SK-N-SH (cell line): ENCODE measurements around the gene CALN1. TPM values are rescaled to one million over a fixed set of nuclear protein-coding genes. Genes with fewer than 3 reads are reported as not detected.

Source experiments
- CTCF ChIA-PET: fragments of 300-600, 350-600 bp; formaldehyde crosslinking; extraction: SDS; loops from one replicate; lab custom pipeline; 2021; lab: Yijun Ruan, JAX
- POLR2A ChIA-PET: fragments of 350-600 bp; sonication (Branson Sonifier 250); formaldehyde crosslinking; extraction: SDS; loops from one replicate; lab custom pipeline; 2020; ENCODE audit warnings: antibody characterized with exemption, inconsistent platforms; lab: Yijun Ruan, JAX
- DNase-seq: peaks from one replicate; pipeline ENCODE4 v3.0.0; 2012
- H2AFZ ChIP-seq: fragments of 200-600 bp; sonication (generic); 2 replicates; pipeline ENCODE4 v1.8.1; 2016; ENCODE audit warnings: antibody characterized with exemption, mild to moderate bottlenecking, low read depth
- H3F3A ChIP-seq: fragments of 200-600 bp; sonication (generic); replicated peaks from 2 replicates; pipeline ENCODE3; 2016; ENCODE audit warnings: antibody characterized with exemption, mild to moderate bottlenecking; ENCODE audit not compliant: insufficient read depth
- H3K27ac ChIP-seq, 2 experiments: fragments of 200-500 bp in 1 of 2; fragments of 200-600 bp in 1 of 2; sonication (Bioruptor generic) in 1 of 2; sonication (generic), shearing (Covaris generic) in 1 of 2; 2 replicates each; pipeline versions ENCODE4 v1.5.1 to v1.6.1; 2014 to 2016; ENCODE audit warnings: low read depth in 2 of 2, inconsistent platforms in 1 of 2, low read length in 1 of 2, mild to moderate bottlenecking in 1 of 2, mixed read lengths in 1 of 2
- H3K27me3 ChIP-seq: fragments of 200-600 bp; sonication (generic), shearing (Covaris generic); 2 replicates; pipeline ENCODE4 v1.6.1; 2016; ENCODE audit warnings: mixed run types; ENCODE audit not compliant: insufficient read depth
- H3K36me3 ChIP-seq, 2 experiments: fragments of 200-500 bp in 1 of 2; fragments of 200-600 bp in 1 of 2; sonication (Bioruptor generic) in 1 of 2; sonication (generic) in 1 of 2; replicated peaks in 1 of 2; 2 replicates each; pipeline versions ENCODE3 to v1.5.1; 2014 to 2016; ENCODE audit warnings: low read length in 1 of 2, mild to moderate bottlenecking in 1 of 2; ENCODE audit not compliant: insufficient read depth in 2 of 2, control insufficient read depth in 1 of 2
- H3K4me1 ChIP-seq, 2 experiments: fragments of 200-500 bp in 1 of 2; fragments of 200-600 bp in 1 of 2; sonication (Bioruptor generic) in 1 of 2; sonication (generic), shearing (Covaris generic) in 1 of 2; 2 replicates each; pipeline versions ENCODE4 v1.5.1 to v1.6.1; 2014 to 2016; ENCODE audit warnings: low read depth in 1 of 2, low read length in 1 of 2, mixed run types in 1 of 2; ENCODE audit not compliant: insufficient read depth in 2 of 2, control insufficient read depth in 1 of 2
- H3K4me2 ChIP-seq: fragments of 200-600 bp; sonication (generic), shearing (Covaris generic); 2 replicates; pipeline ENCODE4 v1.6.1; 2017; ENCODE audit warnings: mixed run types
- H3K4me3 ChIP-seq, 2 experiments: fragments of 200-500 bp in 1 of 2; fragments of 200-600 bp in 1 of 2; sonication (Bioruptor generic) in 1 of 2; sonication (generic), shearing (Covaris generic) in 1 of 2; 2 replicates each; pipeline versions ENCODE4 v1.5.1 to v1.8.1; 2014 to 2016; ENCODE audit warnings: low read depth in 2 of 2, inconsistent platforms in 1 of 2, low read length in 1 of 2, mild to moderate bottlenecking in 1 of 2, mixed read lengths in 1 of 2, moderate library complexity in 1 of 2
- H3K79me2 ChIP-seq: fragments of 200-600 bp; sonication (generic); 2 replicates; pipeline ENCODE4 v1.8.1; 2017; ENCODE audit warnings: mild to moderate bottlenecking; ENCODE audit not compliant: insufficient read depth
- H3K9ac ChIP-seq: fragments of 200-600 bp; sonication (generic); 2 replicates; pipeline ENCODE4 v1.6.1; 2017; ENCODE audit warnings: mixed run types
- H3K9me2 ChIP-seq: fragments of 200-600 bp; sonication (generic); 2 replicates; pipeline ENCODE4 v1.6.1; 2017; ENCODE audit warnings: mixed run types
- H3K9me3 ChIP-seq: fragments of 200-600 bp; sonication (generic); 2 replicates; pipeline ENCODE4 v1.6.1; 2017; ENCODE audit warnings: mixed run types, mild to moderate bottlenecking, moderate library complexity
- H4K20me1 ChIP-seq: fragments of 200-600 bp; sonication (generic); 2 replicates; pipeline ENCODE4 v1.6.1; 2017; ENCODE audit warnings: mild to moderate bottlenecking, mixed run types; ENCODE audit not compliant: insufficient read depth
- CHD2 ChIP-seq: fragments of 150-350 bp; IDR thresholded peaks from 2 replicates; pipeline ENCODE4 v1.6.1; 2018; ENCODE audit warnings: low read length; ENCODE audit not compliant: partially characterized antibody
- ELF1 ChIP-seq: IDR thresholded peaks from 2 replicates; pipeline ENCODE4 v1.4.0; 2012
- EP300 ChIP-seq, 2 experiments: IDR thresholded peaks; 2 replicates each; pipeline versions ENCODE4 v1.4.0 to v1.6.1; 2012; ENCODE audit warnings: borderline replicate concordance in 1 of 2, low read depth in 1 of 2, low read length in 1 of 2
- EZH2phosphoT487 ChIP-seq: fragments of 200-600 bp; sonication (generic); IDR thresholded peaks from 2 replicates; pipeline ENCODE4 v1.6.1; 2017; ENCODE audit warnings: low read depth, mixed run types, mild to moderate bottlenecking, antibody characterized with exemption, moderate library complexity, borderline replicate concordance
- FOSL2 ChIP-seq: IDR thresholded peaks from 2 replicates; pipeline ENCODE4 v1.4.0; 2012; ENCODE audit warnings: low read depth, mild to moderate bottlenecking, moderate library complexity, borderline replicate concordance
- GATA2 ChIP-seq: sonication (generic); formaldehyde crosslinking; IDR thresholded peaks from 2 replicates; pipeline ENCODE4 v1.5.0; 2020; ENCODE audit warnings: mild to moderate bottlenecking, missing genetic modification reagents
- IRF3 ChIP-seq: fragments of 150-350 bp; IDR thresholded peaks from 2 replicates; pipeline ENCODE4 v1.6.1; 2016; ENCODE audit warnings: mild to moderate bottlenecking, low read depth, low read length
- JUND ChIP-seq: IDR thresholded peaks from 2 replicates; pipeline ENCODE4 v1.4.0; 2012
- MEF2A ChIP-seq: IDR thresholded peaks from 2 replicates; pipeline ENCODE4 v1.4.0; 2012; ENCODE audit warnings: low read depth, borderline replicate concordance
- MXI1 ChIP-seq: IDR thresholded peaks from 2 replicates; pipeline ENCODE4 v1.6.1; 2012; ENCODE audit warnings: mild to moderate bottlenecking, low read depth, low read length, improper control_type of control experiment
- NFIC ChIP-seq: IDR thresholded peaks from 2 replicates; pipeline ENCODE4 v1.4.0; 2012; ENCODE audit warnings: borderline replicate concordance
- NRF1 ChIP-seq: IDR thresholded peaks from 2 replicates; pipeline ENCODE4 v1.6.1; 2012; ENCODE audit warnings: low read depth, mild to moderate bottlenecking, low read length
- POLR2AphosphoS5 ChIP-seq: IDR thresholded peaks from 2 replicates; pipeline ENCODE4 v1.6.1; 2012; ENCODE audit warnings: low read depth, low read length
- RCOR1 ChIP-seq: fragments of 150-350 bp; IDR thresholded peaks from 2 replicates; pipeline ENCODE4 v1.6.1; 2017; ENCODE audit warnings: antibody characterized with exemption, low read length
- RFX5 ChIP-seq: IDR thresholded peaks from 2 replicates; pipeline ENCODE4 v1.6.1; 2012; ENCODE audit warnings: mild to moderate bottlenecking, improper control_type of control experiment, low read length
- RXRA ChIP-seq: IDR thresholded peaks from 2 replicates; pipeline ENCODE4 v1.4.0; 2012; ENCODE audit warnings: low read depth, mild to moderate bottlenecking, borderline replicate concordance
- SMC3 ChIP-seq: IDR thresholded peaks from 2 replicates; pipeline ENCODE4 v1.6.1; 2012; ENCODE audit warnings: low read depth, low read length, improper control_type of control experiment
- TAF1 ChIP-seq: IDR thresholded peaks from 2 replicates; pipeline ENCODE4 v1.6.1; 2012; ENCODE audit warnings: low read depth, mild to moderate bottlenecking, low read length, moderate library complexity, borderline replicate concordance
- TCF12 ChIP-seq: IDR thresholded peaks from 2 replicates; pipeline ENCODE4 v1.4.0; 2012
- TEAD4 ChIP-seq: IDR thresholded peaks from 2 replicates; pipeline ENCODE4 v1.4.0; 2012; ENCODE audit warnings: mild to moderate bottlenecking, borderline replicate concordance; ENCODE audit not compliant: insufficient read depth
- USF2 ChIP-seq: fragments of 150-350 bp; IDR thresholded peaks from 2 replicates; pipeline ENCODE4 v1.6.1; 2017; ENCODE audit warnings: antibody characterized with exemption, low read length, low read depth, borderline replicate concordance
- WGBS: methylation state at CpG from one replicate; pipeline ENCODE4 v1.1.6; 2017; ENCODE audit warnings: low lambda C conversion rate; 5-methylcytosine and 5-hydroxymethylcytosine counted together
- polyA plus RNA-seq, 3 experiments: library from polyadenylated mRNA; depleted of rRNA; stranded (reverse); fragments of >200 nt; gene quantifications; 2 replicates each; pipeline ENCODE4 v1.2.3, GENCODE V29; 2012
- TF ChIP-seq, protein P1 (sequence below): IDR thresholded peaks from 2 replicates; pipeline ENCODE4; 2012

Gene CALN1
- polyA plus RNA-seq, 1 of the 3 experiments (the other 2 are of a cell fraction): not detected

DNA sequence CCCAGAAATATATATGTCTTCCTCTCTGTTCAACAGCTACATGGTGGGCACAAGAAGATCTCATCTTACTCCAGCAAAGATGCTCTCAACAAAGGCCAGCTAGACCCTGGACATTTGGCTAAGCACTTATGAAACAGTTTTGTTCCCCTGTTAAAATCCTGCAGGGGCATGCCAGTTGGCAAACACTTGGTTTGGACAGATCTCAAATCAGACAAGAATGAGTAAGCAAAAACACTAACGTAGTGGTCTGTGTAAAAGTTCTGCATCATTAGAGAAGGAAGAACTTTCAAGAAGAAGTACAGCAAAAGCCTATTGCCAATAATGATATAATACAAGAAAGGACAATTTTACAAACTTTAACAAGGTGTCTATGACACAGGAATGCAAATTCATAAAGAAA is 125.6 kb downstream of the CALN1 start:
- no peak for DNase-seq
- no peaks in the 10 kb centered on the region for H3K36me3 ChIP-seq
- no peak overlapping the region for H3K4me3 ChIP-seq
- no peak overlapping the region for H3K4me2 ChIP-seq
- ChIA-PET POLR2A (no interaction called here), CTCF (interaction anchor here (0.6 kb wide), 1 partner anchor 25 kb away, joined by 3 read pairs; no protein-coding TSS in a partner anchor)
- 5% methylated on average over 1 of the region's 1 CpG for WGBS
- H3F3A ChIP-seq: no peaks in the 10 kb centered on the region
- no peak overlapping the region for H3K27ac ChIP-seq
- H3K9me3 ChIP-seq: no peaks in the 10 kb centered on the region
- H3K9ac ChIP-seq: no peak overlapping the region
- no peak overlapping the region for H2AFZ ChIP-seq
- H3K27me3 ChIP-seq: no peaks in the 10 kb centered on the region
- no peak for TF ChIP-seq NRF1
- no peak for TF ChIP-seq FOSL2
- no peak for TF ChIP-seq RCOR1
- TF ChIP-seq POLR2AphosphoS5: no peak
- TF ChIP-seq IRF3: no peak
- no peak for TF ChIP-seq ELF1
- TF ChIP-seq MXI1: no peak
- TF ChIP-seq SMC3: no peak
- no peak for TF ChIP-seq RXRA
- TF ChIP-seq MEF2A: no peak
- TF ChIP-seq EZH2phosphoT487: no peak
- TF ChIP-seq GATA2 (CRISPR knock-in tag): no peak
- no peaks in the 10 kb centered on the region for H4K20me1 ChIP-seq
- H3K9me2 ChIP-seq: no peaks in the 10 kb centered on the region
- H3K4me1 ChIP-seq: no peaks in the 10 kb centered on the region
- H3K79me2 ChIP-seq: no peaks in the 10 kb centered on the region

- Histone ChIP-seq H3K79me2 (no peaks in the 10 kb centered on the region), H3K27ac (no peak overlapping the region), H3F3A (no peaks in the 10 kb centered on the region), H2AFZ (no peak overlapping the region), H3K4me2 (no peak overlapping the region), H3K4me3 (no peak overlapping the region), H4K20me1 (no peaks in the 10 kb centered on the region), H3K9me3 (no peaks in the 10 kb centered on the region), H3K4me1 (no peaks in the 10 kb centered on the region), H3K27me3 (no peaks in the 10 kb centered on the region), H3K36me3 (no peaks in the 10 kb centered on the region), H3K9me2 (no peaks in the 10 kb centered on the region), H3K9ac (no peak overlapping the region)
- TF ChIP-seq RXRA (no peak), ELF1 (no peak), TAF1 (no peak), CHD2 (no peak), USF2 (no peak), TEAD4 (no peak), SMC3 (no peak), POLR2AphosphoS5 (no peak), NFIC (no peak), RFX5 (no peak), TCF12 (no peak), FOSL2 (no peak), NRF1 (no peak), EP300 (IDR thresholded peaks at IDR 0.05; ENCODE audit: borderline replicate concordance in 1 of 2, low read depth in 1 of 2, low read length in 1 of 2) (no peak), JUND (no peak)
- TF ChIP-seq, protein P1, sequence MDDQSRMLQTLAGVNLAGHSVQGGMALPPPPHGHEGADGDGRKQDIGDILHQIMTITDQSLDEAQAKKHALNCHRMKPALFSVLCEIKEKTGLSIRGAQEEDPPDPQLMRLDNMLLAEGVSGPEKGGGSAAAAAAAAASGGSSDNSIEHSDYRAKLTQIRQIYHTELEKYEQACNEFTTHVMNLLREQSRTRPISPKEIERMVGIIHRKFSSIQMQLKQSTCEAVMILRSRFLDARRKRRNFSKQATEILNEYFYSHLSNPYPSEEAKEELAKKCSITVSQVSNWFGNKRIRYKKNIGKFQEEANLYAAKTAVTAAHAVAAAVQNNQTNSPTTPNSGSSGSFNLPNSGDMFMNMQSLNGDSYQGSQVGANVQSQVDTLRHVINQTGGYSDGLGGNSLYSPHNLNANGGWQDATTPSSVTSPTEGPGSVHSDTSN: no peak
- 0% methylated on average over 1 of the region's 1 CpG for WGBS
- ChIA-PET CTCF (no interaction called here), POLR2A (no interaction called here)
- DNase-seq: no peak
Measured at GRCh38 chr7:72283309-72283708, 128.8 kb downstream of the CALN1 start.
